Smooth muscle cell (in vitro differentiated cells): Measurements from ENCODE around the gene METTL15. TPM values are rescaled to one million over a fixed set of nuclear protein-coding genes. Genes with fewer than 3 reads are reported as not detected.

ENCODE experiments used
- DNase-seq: peaks from one replicate; lab custom pipeline; 2025; ENCODE audit not compliant: unreplicated experiment; lab: John Stamatoyannopoulos, UW
- H2AFZ ChIP-seq: fragments of 200-600 bp; sonication (generic); 2 replicates; pipeline ENCODE4 v1.6.0; 2016; ENCODE audit warnings: antibody characterized with exemption, low read depth, mild to moderate bottlenecking
- H3F3A ChIP-seq: fragments of 200-600 bp; sonication (generic); 2 replicates; pipeline ENCODE4 v1.6.0; 2017; ENCODE audit warnings: antibody characterized with exemption, low read depth
- H3K27ac ChIP-seq: fragments of 200-600 bp; sonication (generic); 2 replicates; pipeline ENCODE4 v1.5.1; 2016; ENCODE audit warnings: low read depth, mild to moderate bottlenecking
- H3K27me3 ChIP-seq: fragments of 200-600 bp; sonication (generic); 2 replicates; pipeline ENCODE4 v1.6.1; 2016; ENCODE audit warnings: low read depth, mild to moderate bottlenecking
- H3K36me3 ChIP-seq: fragments of 200-600 bp; sonication (generic); 2 replicates; pipeline ENCODE4 v1.5.1; 2016; ENCODE audit warnings: low read depth
- H3K4me1 ChIP-seq: fragments of 200-600 bp; sonication (generic); 2 replicates; pipeline ENCODE4 v1.5.1; 2016; ENCODE audit warnings: low read depth
- H3K4me2 ChIP-seq: fragments of 200-600 bp; sonication (generic); 2 replicates; pipeline ENCODE4 v1.6.0; 2016; ENCODE audit warnings: mild to moderate bottlenecking
- H3K4me3 ChIP-seq: fragments of 200-600 bp; sonication (generic); 2 replicates; pipeline ENCODE4 v1.5.1; 2016; ENCODE audit warnings: mild to moderate bottlenecking
- H3K79me2 ChIP-seq: fragments of 200-600 bp; sonication (generic); 2 replicates; pipeline ENCODE4 v1.6.0; 2016; ENCODE audit warnings: low read depth, mild to moderate bottlenecking
- H3K9ac ChIP-seq: fragments of 200-600 bp; sonication (generic); 2 replicates; pipeline ENCODE4 v1.6.0; 2016; ENCODE audit warnings: low read depth
- H3K9me3 ChIP-seq: fragments of 200-600 bp; sonication (generic); replicated peaks from 2 replicates; pipeline ENCODE4 v1.5.1; 2016; ENCODE audit warnings: low read depth
- H4K20me1 ChIP-seq: fragments of 200-600 bp; sonication (generic); 2 replicates; pipeline ENCODE4 v1.6.0; 2016; ENCODE audit warnings: low read depth
- CTCF ChIP-seq: fragments of 200-600 bp; sonication (generic); IDR thresholded peaks from 2 replicates; pipeline ENCODE4 v1.5.1; 2017; ENCODE audit warnings: borderline replicate concordance, mild to moderate bottlenecking, antibody characterized with exemption; ENCODE audit not compliant: insufficient read depth, poor library complexity, severe bottlenecking
- WGBS: methylation state at CpG from one replicate; pipeline ENCODE4 v1.1.7; 2016; ENCODE audit warnings: low lambda C conversion rate; 5-methylcytosine and 5-hydroxymethylcytosine counted together
- polyA plus RNA-seq: library from polyadenylated mRNA; unstranded; fragments of >200 nt; fragmentation: Nextera tagmentation; extraction: Ambion mirVana; gene quantifications from 2 replicates; pipeline ENCODE4 v1.2.1, GENCODE V29; 2016
- total RNA-seq: library from RNA; depleted of rRNA; stranded (reverse); fragments of >200 nt; gene quantifications from 2 replicates; pipeline ENCODE4 v1.2.3, GENCODE V29; 2014

METTL15 gene
- total and polyA plus RNA-seq, 2 experiments from 2014 or later: 8.1 to 26.1 TPM

GRCh38 chr11:28223577-28223976 lies 115.4 kb downstream of the METTL15 start:
- TF ChIP-seq CTCF: no peak
- H3K9me3 ChIP-seq: no peaks in the 10 kb centered on the region
- no peaks in the 10 kb centered on the region for H4K20me1 ChIP-seq
- no peak overlapping the region for H3K4me2 ChIP-seq
- peaks cover 7% of the 10 kb centered on the region for H3K79me2 ChIP-seq
- H3F3A ChIP-seq: no peaks in the 10 kb centered on the region
- no peak overlapping the region for H3K27ac ChIP-seq
- 93% methylated on average over 1 of the region's 1 CpG for WGBS
- no peaks in the 10 kb centered on the region for H3K4me1 ChIP-seq
- H3K27me3 ChIP-seq: no peaks in the 10 kb centered on the region
- H2AFZ ChIP-seq: no peak overlapping the region
- no peak for DNase-seq
- H3K36me3 ChIP-seq: no peaks in the 10 kb centered on the region
- no peak overlapping the region for H3K4me3 ChIP-seq
- H3K9ac ChIP-seq: no peak overlapping the region

DNA sequence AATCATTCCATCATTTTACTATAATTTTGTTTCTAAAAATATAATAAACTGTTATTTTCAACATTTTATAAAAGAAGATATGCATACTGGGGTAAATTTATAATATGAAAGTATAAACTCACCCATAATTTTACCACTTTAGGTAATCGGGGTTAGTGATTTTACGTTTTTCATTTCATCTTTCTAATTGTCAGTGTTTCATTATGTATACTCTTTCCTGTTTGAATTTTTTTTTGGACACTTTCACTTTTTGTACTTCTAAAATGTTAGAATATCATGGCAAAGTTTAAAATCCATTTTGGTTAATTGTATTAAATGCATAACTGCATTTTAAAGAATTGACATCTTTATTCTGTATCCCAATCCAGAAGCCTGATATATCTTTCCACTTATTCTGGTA lies 115.8 kb downstream of the METTL15 start:
- H3K9me3 ChIP-seq: no peaks in the 10 kb centered on the region
- H3K9ac ChIP-seq: no peak overlapping the region
- no peak overlapping the region for H3K27ac ChIP-seq
- no peak for TF ChIP-seq CTCF
- no peaks in the 10 kb centered on the region for H4K20me1 ChIP-seq
- no peak overlapping the region for H3K4me2 ChIP-seq
- no peak overlapping the region for H3K4me3 ChIP-seq
- no peak for DNase-seq
- 97% methylated on average over 2 of the region's 2 CpGs for WGBS
- no peaks in the 10 kb centered on the region for H3F3A ChIP-seq
- no peaks in the 10 kb centered on the region for H3K27me3 ChIP-seq
- peaks cover 7% of the 10 kb centered on the region for H3K79me2 ChIP-seq
- H2AFZ ChIP-seq: no peak overlapping the region
- no peaks in the 10 kb centered on the region for H3K4me1 ChIP-seq
- no peaks in the 10 kb centered on the region for H3K36me3 ChIP-seq

DNA sequence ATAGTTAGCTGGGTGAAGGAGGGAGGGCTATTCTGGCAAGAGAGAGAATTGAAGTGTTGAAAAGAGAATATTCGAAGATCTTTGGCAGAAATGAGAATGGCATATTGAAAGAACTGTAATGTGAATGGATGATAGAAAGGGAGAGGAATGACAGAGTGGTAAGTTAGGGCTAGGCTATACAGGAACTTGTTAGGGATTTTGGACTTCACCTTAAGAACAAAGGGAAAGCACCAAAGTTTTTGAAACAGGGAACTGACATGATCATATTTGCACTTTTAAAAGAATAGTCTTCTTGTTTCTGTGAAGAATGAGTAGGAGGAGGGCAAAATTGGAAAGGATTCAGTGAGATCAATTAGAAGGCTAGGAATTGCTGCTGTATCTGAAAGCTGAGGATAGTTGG lies 119.3 kb downstream of the METTL15 start:
- H4K20me1 ChIP-seq: no peaks in the 10 kb centered on the region
- H3K4me1 ChIP-seq: no peaks in the 10 kb centered on the region
- H3K79me2 ChIP-seq: peaks cover 7% of the 10 kb centered on the region
- no peak overlapping the region for H3K4me2 ChIP-seq
- H3K4me3 ChIP-seq: no peak overlapping the region
- no peak for DNase-seq
- no peaks in the 10 kb centered on the region for H3K27me3 ChIP-seq
- no peak overlapping the region for H3K9ac ChIP-seq
- no peaks in the 10 kb centered on the region for H3K9me3 ChIP-seq
- no peak overlapping the region for H3K27ac ChIP-seq
- no peaks in the 10 kb centered on the region for H3K36me3 ChIP-seq
- H2AFZ ChIP-seq: no peak overlapping the region
- 93% methylated on average over 1 of the region's 1 CpG for WGBS
- H3F3A ChIP-seq: no peaks in the 10 kb centered on the region
- TF ChIP-seq CTCF: no peak

DNA sequence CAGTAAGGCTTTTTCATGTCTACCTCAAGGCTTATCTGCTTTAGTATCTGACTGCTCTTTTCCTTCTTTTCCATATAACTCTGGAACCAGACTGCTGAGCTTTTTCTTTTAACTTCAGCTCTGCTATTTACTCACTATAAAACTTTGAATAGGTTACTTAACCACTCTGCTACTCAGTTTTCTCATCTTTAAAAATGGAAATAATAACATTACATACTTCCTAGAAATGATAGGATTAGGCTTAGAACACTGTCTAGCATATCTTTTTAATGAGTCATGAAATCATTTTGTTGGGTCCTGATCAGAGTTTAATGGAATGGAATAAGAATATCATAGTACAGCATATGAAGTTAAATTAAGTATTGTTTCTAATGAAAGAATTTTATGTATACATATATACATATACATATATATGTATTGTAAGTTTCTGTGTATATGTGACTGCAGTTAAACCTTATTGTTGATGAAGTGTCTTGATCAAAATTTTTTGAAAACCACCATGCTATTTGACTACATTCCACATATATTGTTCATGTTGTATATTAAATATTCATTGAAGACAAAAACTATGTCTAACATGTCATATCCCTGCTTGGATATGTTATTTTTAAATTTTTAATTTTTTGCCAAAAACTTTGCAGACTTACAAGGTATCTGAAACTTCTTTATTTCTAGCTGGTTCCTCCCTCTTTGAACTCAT lies 120.2 kb downstream of the METTL15 start:
- H3K4me3 ChIP-seq: no peak overlapping the region
- no peak overlapping the region for H2AFZ ChIP-seq
- no peaks in the 10 kb centered on the region for H3K9me3 ChIP-seq
- no peaks in the 10 kb centered on the region for H3F3A ChIP-seq
- H3K79me2 ChIP-seq: peaks cover 7% of the 10 kb centered on the region
- H3K27ac ChIP-seq: no peak overlapping the region
- TF ChIP-seq CTCF: no peak
- H3K4me2 ChIP-seq: no peak overlapping the region
- no peaks in the 10 kb centered on the region for H4K20me1 ChIP-seq
- no peaks in the 10 kb centered on the region for H3K36me3 ChIP-seq
- H3K9ac ChIP-seq: no peak overlapping the region
- DNase-seq: no peak
- H3K27me3 ChIP-seq: no peaks in the 10 kb centered on the region
- H3K4me1 ChIP-seq: no peaks in the 10 kb centered on the region
